ENCODE measurements around the gene CHN2. TPM values are rescaled to one million over a fixed set of nuclear protein-coding genes. Genes with fewer than 3 reads are reported as not detected.

The CHN2 gene
- total RNA-seq, 1 experiment from 2014 or later: 2.1 TPM

DNA sequence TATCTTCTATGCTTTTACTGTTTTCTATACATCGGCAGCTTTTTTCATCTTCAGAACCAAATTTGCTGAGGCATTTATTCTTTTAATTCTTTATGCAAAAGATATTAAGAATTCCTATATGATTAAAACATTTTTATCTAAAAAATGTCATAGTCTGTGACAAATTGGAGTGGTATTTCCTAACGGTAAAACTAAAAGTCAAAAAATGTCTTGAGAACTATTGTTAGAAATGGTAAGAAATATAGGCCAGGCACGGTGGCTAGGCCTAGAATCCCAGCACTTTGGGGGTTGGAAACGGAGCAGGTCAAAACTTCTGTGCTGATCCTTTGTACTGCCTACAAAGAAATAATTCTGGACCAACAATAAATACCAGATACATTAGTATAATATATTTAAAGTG, 311.4 kb downstream of the CHN2 start:
- no peaks in the 10 kb centered on the region for H3K9me3 ChIP-seq (ENCODE audit: control insufficient read depth in 1 of 2, insufficient read depth in 1 of 2, low read depth in 1 of 2, low read length in 2 of 2)
- H3K9me2 ChIP-seq (ENCODE audit: insufficient read depth): no peaks in the 10 kb centered on the region
- intact Hi-C loops (cut with micrococcal nuclease): no loop called here
- H3K4me1 ChIP-seq (ENCODE audit: control insufficient read depth in 1 of 2, insufficient read depth in 2 of 2, low read length in 2 of 2): no peaks in the 10 kb centered on the region
- H3K4me3 ChIP-seq (replicated peaks in 1 of 2; ENCODE audit: low read depth in 1 of 2, low read length in 2 of 2): no peak overlapping the region
- ChIA-PET RAD21 (ENCODE audit: low non-redundant PET in 1 of 2, low total read pairs in 2 of 2, uncharacterized antibody in 2 of 2, unreplicated experiment in 2 of 2) (no interaction called here), POLR2A (no interaction called here), CTCF (no interaction called here)
- H3K27ac ChIP-seq (ENCODE audit: low read depth, low read length): no peak overlapping the region
- no peaks in the 10 kb centered on the region for H3K79me2 ChIP-seq (ENCODE audit: insufficient read depth, low read length)
- ATAC-seq: no peak
- no TSS peak for BruUV-seq (replicated peaks)
- H3K9ac ChIP-seq (ENCODE audit: low read length): no peak overlapping the region
- no peaks in the 10 kb centered on the region for H4K20me1 ChIP-seq (ENCODE audit: insufficient read depth)
- H3K36me3 ChIP-seq (ENCODE audit: control insufficient read depth in 1 of 2, insufficient read depth in 2 of 2, low read length in 2 of 2): no peaks in the 10 kb centered on the region
- no peak for DNase-seq (ENCODE audit: low read depth, low spot score)
- no peak overlapping the region for H3K4me2 ChIP-seq (ENCODE audit: low read length)
- H3K27me3 ChIP-seq (ENCODE audit: insufficient read depth, low read length): no peaks in the 10 kb centered on the region
- H2AFZ ChIP-seq (ENCODE audit: low read depth, low read length, poor library complexity, severe bottlenecking): no peak overlapping the region
- TF ChIP-seq, protein P1, sequence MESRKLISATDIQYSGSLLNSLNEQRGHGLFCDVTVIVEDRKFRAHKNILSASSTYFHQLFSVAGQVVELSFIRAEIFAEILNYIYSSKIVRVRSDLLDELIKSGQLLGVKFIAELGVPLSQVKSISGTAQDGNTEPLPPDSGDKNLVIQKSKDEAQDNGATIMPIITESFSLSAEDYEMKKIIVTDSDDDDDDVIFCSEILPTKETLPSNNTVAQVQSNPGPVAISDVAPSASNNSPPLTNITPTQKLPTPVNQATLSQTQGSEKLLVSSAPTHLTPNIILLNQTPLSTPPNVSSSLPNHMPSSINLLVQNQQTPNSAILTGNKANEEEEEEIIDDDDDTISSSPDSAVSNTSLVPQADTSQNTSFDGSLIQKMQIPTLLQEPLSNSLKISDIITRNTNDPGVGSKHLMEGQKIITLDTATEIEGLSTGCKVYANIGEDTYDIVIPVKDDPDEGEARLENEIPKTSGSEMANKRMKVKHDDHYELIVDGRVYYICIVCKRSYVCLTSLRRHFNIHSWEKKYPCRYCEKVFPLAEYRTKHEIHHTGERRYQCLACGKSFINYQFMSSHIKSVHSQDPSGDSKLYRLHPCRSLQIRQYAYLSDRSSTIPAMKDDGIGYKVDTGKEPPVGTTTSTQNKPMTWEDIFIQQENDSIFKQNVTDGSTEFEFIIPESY (IDR thresholded peaks at IDR 0.05; ENCODE audit: extremely low read depth, insufficient replicate concordance, low read length): no peak
- TF ChIP-seq CEBPB (IDR thresholded peaks at IDR 0.05; ENCODE audit: low read depth) (no peak), ZNF274 (IDR thresholded peaks at IDR 0.05; ENCODE audit: low read depth, low read length) (no peak), TCF7L2 (IDR thresholded peaks at IDR 0.05; ENCODE audit: borderline replicate concordance, extremely low read depth, insufficient read depth, insufficient read length) (no peak), POLR2AphosphoS5 (IDR thresholded peaks at IDR 0.05; ENCODE audit: low read depth, low read length) (no peak)
- TF ChIP-seq, protein P2, sequence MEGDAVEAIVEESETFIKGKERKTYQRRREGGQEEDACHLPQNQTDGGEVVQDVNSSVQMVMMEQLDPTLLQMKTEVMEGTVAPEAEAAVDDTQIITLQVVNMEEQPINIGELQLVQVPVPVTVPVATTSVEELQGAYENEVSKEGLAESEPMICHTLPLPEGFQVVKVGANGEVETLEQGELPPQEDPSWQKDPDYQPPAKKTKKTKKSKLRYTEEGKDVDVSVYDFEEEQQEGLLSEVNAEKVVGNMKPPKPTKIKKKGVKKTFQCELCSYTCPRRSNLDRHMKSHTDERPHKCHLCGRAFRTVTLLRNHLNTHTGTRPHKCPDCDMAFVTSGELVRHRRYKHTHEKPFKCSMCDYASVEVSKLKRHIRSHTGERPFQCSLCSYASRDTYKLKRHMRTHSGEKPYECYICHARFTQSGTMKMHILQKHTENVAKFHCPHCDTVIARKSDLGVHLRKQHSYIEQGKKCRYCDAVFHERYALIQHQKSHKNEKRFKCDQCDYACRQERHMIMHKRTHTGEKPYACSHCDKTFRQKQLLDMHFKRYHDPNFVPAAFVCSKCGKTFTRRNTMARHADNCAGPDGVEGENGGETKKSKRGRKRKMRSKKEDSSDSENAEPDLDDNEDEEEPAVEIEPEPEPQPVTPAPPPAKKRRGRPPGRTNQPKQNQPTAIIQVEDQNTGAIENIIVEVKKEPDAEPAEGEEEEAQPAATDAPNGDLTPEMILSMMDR (IDR thresholded peaks at IDR 0.05 in 2 of 3, conservative IDR thresholded peaks at IDR 0.05 in 1 of 3; ENCODE audit: borderline replicate concordance in 1 of 3, insufficient read depth in 1 of 3, low read depth in 2 of 3, low read length in 2 of 3): no peak
- TF ChIP-seq, protein P3, sequence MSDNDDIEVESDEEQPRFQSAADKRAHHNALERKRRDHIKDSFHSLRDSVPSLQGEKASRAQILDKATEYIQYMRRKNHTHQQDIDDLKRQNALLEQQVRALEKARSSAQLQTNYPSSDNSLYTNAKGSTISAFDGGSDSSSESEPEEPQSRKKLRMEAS (IDR thresholded peaks at IDR 0.05): no peak

Measured in HCT116 (cell line).